ENCODE data around the gene MALAT1.

Gene MALAT1

DNA sequence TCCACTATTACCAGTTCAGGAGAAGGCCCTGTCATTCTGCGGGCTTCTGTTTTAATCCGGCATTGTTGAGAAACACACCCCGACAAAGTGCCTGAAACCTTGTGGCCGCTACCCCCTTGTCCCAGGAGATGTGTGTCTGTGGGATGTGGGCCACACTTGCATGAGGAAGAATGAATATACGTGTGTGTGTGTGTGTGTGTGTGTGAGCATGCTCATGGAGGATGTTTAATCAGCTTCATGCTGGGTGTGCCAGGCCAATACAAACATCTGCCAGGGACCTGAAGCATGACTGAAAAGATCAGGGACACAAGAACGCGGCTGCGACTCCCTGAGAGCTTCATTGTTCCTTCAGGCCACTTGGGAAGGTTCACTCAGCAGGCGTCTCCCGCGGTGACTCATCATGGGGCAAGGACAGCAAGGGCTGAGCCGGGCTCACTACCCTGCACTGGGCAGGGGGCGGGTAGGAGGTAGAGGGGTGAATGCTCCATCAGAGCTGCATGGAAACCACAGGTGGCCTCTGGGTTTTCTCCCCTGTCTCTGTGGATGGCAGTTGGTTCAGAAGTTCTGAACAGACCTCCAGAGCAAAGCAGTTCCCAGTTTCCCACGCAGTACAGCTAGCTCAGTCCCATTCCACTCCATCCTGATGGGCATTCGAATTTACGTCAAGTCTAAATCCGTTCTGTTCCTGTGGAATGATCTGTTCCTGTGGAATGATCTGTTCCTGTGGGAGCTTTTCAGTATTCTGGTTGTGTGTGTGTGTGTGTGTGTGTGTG is 7.0 kb upstream of the MALAT1 start:
- TF ChIP-seq, protein P1, sequence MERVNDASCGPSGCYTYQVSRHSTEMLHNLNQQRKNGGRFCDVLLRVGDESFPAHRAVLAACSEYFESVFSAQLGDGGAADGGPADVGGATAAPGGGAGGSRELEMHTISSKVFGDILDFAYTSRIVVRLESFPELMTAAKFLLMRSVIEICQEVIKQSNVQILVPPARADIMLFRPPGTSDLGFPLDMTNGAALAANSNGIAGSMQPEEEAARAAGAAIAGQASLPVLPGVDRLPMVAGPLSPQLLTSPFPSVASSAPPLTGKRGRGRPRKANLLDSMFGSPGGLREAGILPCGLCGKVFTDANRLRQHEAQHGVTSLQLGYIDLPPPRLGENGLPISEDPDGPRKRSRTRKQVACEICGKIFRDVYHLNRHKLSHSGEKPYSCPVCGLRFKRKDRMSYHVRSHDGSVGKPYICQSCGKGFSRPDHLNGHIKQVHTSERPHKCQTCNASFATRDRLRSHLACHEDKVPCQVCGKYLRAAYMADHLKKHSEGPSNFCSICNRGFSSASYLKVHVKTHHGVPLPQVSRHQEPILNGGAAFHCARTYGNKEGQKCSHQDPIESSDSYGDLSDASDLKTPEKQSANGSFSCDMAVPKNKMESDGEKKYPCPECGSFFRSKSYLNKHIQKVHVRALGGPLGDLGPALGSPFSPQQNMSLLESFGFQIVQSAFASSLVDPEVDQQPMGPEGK (CRISPR knock-in tag; IDR thresholded peaks at IDR 0.05; ENCODE audit: borderline replicate concordance): no peak
- TF ChIP-seq CSDC2 (CRISPR knock-in tag; IDR thresholded peaks at IDR 0.05): peak; percentile 77; the same call in 1 of the 2 replicates
- 0 out of 2 replicates have a peak, but pooled peaks have one; percentile 40 for TF ChIP-seq TOX (CRISPR knock-in tag; IDR thresholded peaks at IDR 0.05; ENCODE audit: borderline replicate concordance)
- peak; percentile 16 for ATAC-seq

DNA sequence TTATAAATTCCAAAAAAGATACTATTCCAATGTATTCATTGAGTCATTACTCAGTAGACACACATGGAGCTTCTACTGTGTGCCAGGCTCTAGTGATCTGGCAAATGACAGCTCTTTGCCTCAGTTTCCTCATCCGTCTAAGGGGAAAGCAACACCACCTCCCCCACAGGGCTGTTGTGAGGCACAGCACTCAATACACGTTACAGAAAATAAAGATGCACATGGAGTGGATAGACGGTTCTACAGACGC is 6.5 kb upstream of the MALAT1 start:
- no peak for ATAC-seq
- peak; percentile 87 for TF ChIP-seq CSDC2 (CRISPR knock-in tag; IDR thresholded peaks at IDR 0.05)
- no peak for TF ChIP-seq SNAI2 (CRISPR knock-in tag; IDR thresholded peaks at IDR 0.05)
- TF ChIP-seq OSR1 (CRISPR knock-in tag; IDR thresholded peaks at IDR 0.05): no peak

DNA sequence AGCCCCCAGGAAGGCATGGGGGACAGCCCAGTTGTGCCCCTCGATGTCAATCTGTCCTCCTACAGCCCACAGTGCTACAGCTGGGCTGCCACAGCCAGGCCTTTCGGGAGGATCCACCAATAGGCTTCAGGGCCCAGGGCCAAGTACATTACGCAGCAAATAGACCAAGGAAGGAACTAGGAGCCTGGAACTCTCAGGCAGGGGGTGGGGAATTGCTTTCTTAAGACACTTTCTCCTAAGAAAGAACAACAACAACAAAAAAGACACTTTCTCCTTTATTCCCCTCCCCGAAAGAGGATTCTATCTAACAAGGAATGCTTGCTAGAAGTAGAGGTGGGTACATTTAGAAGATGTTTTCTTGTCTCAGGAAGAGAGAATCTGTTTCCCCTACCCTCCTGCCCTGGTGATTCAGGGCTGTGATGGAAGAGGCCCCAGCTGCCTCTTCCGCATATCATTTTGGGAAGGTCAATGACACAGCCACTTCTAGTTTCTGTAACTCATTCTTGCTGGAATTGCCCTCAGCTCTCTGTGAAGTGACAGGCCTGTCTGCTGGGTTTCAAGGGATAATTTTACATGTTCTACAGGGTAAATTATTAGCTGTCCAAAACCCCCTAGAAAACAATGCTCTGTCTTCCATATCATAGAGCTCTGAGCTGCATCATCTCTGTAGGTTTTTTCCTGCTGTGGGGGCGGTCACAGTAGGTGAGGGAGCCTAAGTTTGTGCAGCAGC is 6.0 kb upstream of the MALAT1 start:
- TF ChIP-seq ZNF565 (CRISPR knock-in tag; conservative IDR thresholded peaks at IDR 0.05; ENCODE audit: low read depth) (no peak), CSDC2 (CRISPR knock-in tag; IDR thresholded peaks at IDR 0.05) (peak; percentile 4; the same call in 1 of the 2 replicates), RARB (CRISPR knock-in tag; IDR thresholded peaks at IDR 0.05) (no peak), TCF4 (CRISPR knock-in tag; IDR thresholded peaks at IDR 0.05; ENCODE audit: borderline replicate concordance) (no peak), ZC3H10 (CRISPR knock-in tag; IDR thresholded peaks at IDR 0.05) (no peak), PPARA (CRISPR knock-in tag; IDR thresholded peaks at IDR 0.05; ENCODE audit: borderline replicate concordance) (no peak)
- TF ChIP-seq, protein P2, sequence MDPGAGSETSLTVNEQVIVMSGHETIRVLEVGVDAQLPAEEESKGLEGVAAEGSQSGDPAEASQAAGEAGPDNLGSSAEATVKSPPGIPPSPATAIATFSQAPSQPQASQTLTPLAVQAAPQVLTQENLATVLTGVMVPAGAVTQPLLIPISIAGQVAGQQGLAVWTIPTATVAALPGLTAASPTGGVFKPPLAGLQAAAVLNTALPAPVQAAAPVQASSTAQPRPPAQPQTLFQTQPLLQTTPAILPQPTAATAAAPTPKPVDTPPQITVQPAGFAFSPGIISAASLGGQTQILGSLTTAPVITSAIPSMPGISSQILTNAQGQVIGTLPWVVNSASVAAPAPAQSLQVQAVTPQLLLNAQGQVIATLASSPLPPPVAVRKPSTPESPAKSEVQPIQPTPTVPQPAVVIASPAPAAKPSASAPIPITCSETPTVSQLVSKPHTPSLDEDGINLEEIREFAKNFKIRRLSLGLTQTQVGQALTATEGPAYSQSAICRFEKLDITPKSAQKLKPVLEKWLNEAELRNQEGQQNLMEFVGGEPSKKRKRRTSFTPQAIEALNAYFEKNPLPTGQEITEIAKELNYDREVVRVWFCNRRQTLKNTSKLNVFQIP (CRISPR knock-in tag; IDR thresholded peaks at IDR 0.05; ENCODE audit: borderline replicate concordance, low read depth): no peak
- TF ChIP-seq, protein P1 (CRISPR knock-in tag; IDR thresholded peaks at IDR 0.05; ENCODE audit: borderline replicate concordance): 0 out of 2 replicates have a peak, but pooled peaks have one; percentile 46
- TF ChIP-seq, protein P3, sequence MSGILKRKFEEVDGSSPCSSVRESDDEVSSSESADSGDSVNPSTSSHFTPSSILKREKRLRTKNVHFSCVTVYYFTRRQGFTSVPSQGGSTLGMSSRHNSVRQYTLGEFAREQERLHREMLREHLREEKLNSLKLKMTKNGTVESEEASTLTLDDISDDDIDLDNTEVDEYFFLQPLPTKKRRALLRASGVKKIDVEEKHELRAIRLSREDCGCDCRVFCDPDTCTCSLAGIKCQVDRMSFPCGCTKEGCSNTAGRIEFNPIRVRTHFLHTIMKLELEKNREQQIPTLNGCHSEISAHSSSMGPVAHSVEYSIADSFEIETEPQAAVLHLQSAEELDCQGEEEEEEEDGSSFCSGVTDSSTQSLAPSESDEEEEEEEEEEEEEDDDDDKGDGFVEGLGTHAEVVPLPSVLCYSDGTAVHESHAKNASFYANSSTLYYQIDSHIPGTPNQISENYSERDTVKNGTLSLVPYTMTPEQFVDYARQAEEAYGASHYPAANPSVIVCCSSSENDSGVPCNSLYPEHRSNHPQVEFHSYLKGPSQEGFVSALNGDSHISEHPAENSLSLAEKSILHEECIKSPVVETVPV (CRISPR knock-in tag; IDR thresholded peaks at IDR 0.05): no peak
- peak; percentile 22 for ATAC-seq

DNA sequence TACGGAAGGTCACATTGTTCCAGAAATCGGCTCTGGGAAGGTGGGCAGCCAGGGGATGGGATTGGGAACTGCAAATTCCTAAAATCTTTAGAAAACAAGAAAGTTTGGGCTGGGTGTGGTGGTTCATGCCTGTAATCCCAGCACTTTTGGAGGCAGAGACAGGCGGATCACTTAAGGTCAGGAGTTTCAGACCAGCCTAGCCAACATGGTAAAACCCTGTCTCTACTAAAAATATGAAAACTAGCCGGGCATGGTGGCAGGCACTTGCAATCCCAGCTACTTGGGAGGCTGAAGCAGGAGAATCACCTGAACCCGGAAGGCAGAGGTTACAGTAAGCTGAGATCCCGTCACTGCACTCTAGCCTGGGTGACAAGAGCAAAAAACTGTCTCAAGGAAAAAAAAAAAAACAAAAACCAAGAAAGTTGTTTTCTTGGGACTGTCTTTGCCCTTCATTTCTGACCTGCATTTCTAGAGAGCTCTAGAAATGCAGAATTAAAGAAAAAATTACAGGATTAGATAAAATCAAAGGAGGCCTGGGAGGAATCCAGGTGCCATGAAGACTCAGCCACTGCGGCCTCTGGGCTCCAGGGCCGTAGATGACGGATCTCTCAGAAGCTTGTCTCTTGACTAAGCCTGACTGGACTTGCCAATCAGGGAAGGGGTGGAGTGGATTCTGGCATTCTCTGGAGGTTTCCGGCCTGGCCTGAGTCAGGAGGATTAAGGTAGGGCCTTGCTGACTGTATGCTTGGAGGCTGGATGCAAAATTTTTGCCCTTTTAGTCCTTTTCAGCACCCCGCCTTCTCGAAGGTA is 5.3 kb upstream of the MALAT1 start:
- TF ChIP-seq, protein P4, sequence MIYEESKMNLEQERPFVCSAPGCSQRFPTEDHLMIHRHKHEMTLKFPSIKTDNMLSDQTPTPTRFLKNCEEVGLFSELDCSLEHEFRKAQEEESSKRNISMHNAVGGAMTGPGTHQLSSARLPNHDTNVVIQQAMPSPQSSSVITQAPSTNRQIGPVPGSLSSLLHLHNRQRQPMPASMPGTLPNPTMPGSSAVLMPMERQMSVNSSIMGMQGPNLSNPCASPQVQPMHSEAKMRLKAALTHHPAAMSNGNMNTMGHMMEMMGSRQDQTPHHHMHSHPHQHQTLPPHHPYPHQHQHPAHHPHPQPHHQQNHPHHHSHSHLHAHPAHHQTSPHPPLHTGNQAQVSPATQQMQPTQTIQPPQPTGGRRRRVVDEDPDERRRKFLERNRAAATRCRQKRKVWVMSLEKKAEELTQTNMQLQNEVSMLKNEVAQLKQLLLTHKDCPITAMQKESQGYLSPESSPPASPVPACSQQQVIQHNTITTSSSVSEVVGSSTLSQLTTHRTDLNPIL (CRISPR knock-in tag; IDR thresholded peaks at IDR 0.05; ENCODE audit: low read depth): no peak
- TF ChIP-seq BACH2 (CRISPR knock-in tag; IDR thresholded peaks at IDR 0.05; ENCODE audit: borderline replicate concordance): no peak
- no peak for TF ChIP-seq RARB (CRISPR knock-in tag; IDR thresholded peaks at IDR 0.05)
- TF ChIP-seq ZNF8 (CRISPR knock-in tag; IDR thresholded peaks at IDR 0.05): no peak
- no peak for TF ChIP-seq TOX (CRISPR knock-in tag; IDR thresholded peaks at IDR 0.05; ENCODE audit: borderline replicate concordance)
- TF ChIP-seq TCF4 (CRISPR knock-in tag; IDR thresholded peaks at IDR 0.05; ENCODE audit: borderline replicate concordance): no peak
- ATAC-seq: peak; percentile 39

Data from SK-N-SH treated with all-trans-retinoic acid at 6 μM for 48 hours (cell line).